SK-N-SH (cell line): ENCODE data around the gene IGF1R. TPM values are rescaled to one million over a fixed set of nuclear protein-coding genes. Genes with fewer than 3 reads are reported as not detected.
A peak's percentile ranks its signal among the peaks of the same experiment; 100 is the strongest.

Source experiments
- CTCF ChIA-PET: fragments of 300-600, 350-600 bp; formaldehyde crosslinking; extraction: SDS; loops from one replicate; lab custom pipeline; 2021; lab: Yijun Ruan, JAX
- POLR2A ChIA-PET: fragments of 350-600 bp; sonication (Branson Sonifier 250); formaldehyde crosslinking; extraction: SDS; loops from one replicate; lab custom pipeline; 2020; ENCODE audit warnings: antibody characterized with exemption, inconsistent platforms; lab: Yijun Ruan, JAX
- DNase-seq: peaks from one replicate; pipeline ENCODE4 v3.0.0; 2012
- H2AFZ ChIP-seq: fragments of 200-600 bp; sonication (generic); 2 replicates; pipeline ENCODE4 v1.8.1; 2016; ENCODE audit warnings: antibody characterized with exemption, mild to moderate bottlenecking, low read depth
- H3F3A ChIP-seq: fragments of 200-600 bp; sonication (generic); replicated peaks from 2 replicates; pipeline ENCODE3; 2016; ENCODE audit warnings: antibody characterized with exemption, mild to moderate bottlenecking; ENCODE audit not compliant: insufficient read depth
- H3K27ac ChIP-seq, 2 experiments: fragments of 200-500 bp in 1 of 2; fragments of 200-600 bp in 1 of 2; sonication (Bioruptor generic) in 1 of 2; sonication (generic), shearing (Covaris generic) in 1 of 2; 2 replicates each; pipeline versions ENCODE4 v1.5.1 to v1.6.1; 2014 to 2016; ENCODE audit warnings: low read depth in 2 of 2, inconsistent platforms in 1 of 2, low read length in 1 of 2, mild to moderate bottlenecking in 1 of 2, mixed read lengths in 1 of 2
- H3K27me3 ChIP-seq: fragments of 200-600 bp; sonication (generic), shearing (Covaris generic); 2 replicates; pipeline ENCODE4 v1.6.1; 2016; ENCODE audit warnings: mixed run types; ENCODE audit not compliant: insufficient read depth
- H3K36me3 ChIP-seq, 2 experiments: fragments of 200-500 bp in 1 of 2; fragments of 200-600 bp in 1 of 2; sonication (Bioruptor generic) in 1 of 2; sonication (generic) in 1 of 2; replicated peaks in 1 of 2; 2 replicates each; pipeline versions ENCODE3 to v1.5.1; 2014 to 2016; ENCODE audit warnings: low read length in 1 of 2, mild to moderate bottlenecking in 1 of 2; ENCODE audit not compliant: insufficient read depth in 2 of 2, control insufficient read depth in 1 of 2
- H3K4me1 ChIP-seq, 2 experiments: fragments of 200-500 bp in 1 of 2; fragments of 200-600 bp in 1 of 2; sonication (Bioruptor generic) in 1 of 2; sonication (generic), shearing (Covaris generic) in 1 of 2; 2 replicates each; pipeline versions ENCODE4 v1.5.1 to v1.6.1; 2014 to 2016; ENCODE audit warnings: low read depth in 1 of 2, low read length in 1 of 2, mixed run types in 1 of 2; ENCODE audit not compliant: insufficient read depth in 2 of 2, control insufficient read depth in 1 of 2
- H3K4me2 ChIP-seq: fragments of 200-600 bp; sonication (generic), shearing (Covaris generic); 2 replicates; pipeline ENCODE4 v1.6.1; 2017; ENCODE audit warnings: mixed run types
- H3K4me3 ChIP-seq, 2 experiments: fragments of 200-500 bp in 1 of 2; fragments of 200-600 bp in 1 of 2; sonication (Bioruptor generic) in 1 of 2; sonication (generic), shearing (Covaris generic) in 1 of 2; 2 replicates each; pipeline versions ENCODE4 v1.5.1 to v1.8.1; 2014 to 2016; ENCODE audit warnings: low read depth in 2 of 2, inconsistent platforms in 1 of 2, low read length in 1 of 2, mild to moderate bottlenecking in 1 of 2, mixed read lengths in 1 of 2, moderate library complexity in 1 of 2
- H3K79me2 ChIP-seq: fragments of 200-600 bp; sonication (generic); 2 replicates; pipeline ENCODE4 v1.8.1; 2017; ENCODE audit warnings: mild to moderate bottlenecking; ENCODE audit not compliant: insufficient read depth
- H3K9ac ChIP-seq: fragments of 200-600 bp; sonication (generic); 2 replicates; pipeline ENCODE4 v1.6.1; 2017; ENCODE audit warnings: mixed run types
- H3K9me2 ChIP-seq: fragments of 200-600 bp; sonication (generic); 2 replicates; pipeline ENCODE4 v1.6.1; 2017; ENCODE audit warnings: mixed run types
- H3K9me3 ChIP-seq: fragments of 200-600 bp; sonication (generic); 2 replicates; pipeline ENCODE4 v1.6.1; 2017; ENCODE audit warnings: mixed run types, mild to moderate bottlenecking, moderate library complexity
- H4K20me1 ChIP-seq: fragments of 200-600 bp; sonication (generic); 2 replicates; pipeline ENCODE4 v1.6.1; 2017; ENCODE audit warnings: mild to moderate bottlenecking, mixed run types; ENCODE audit not compliant: insufficient read depth
- CHD2 ChIP-seq: fragments of 150-350 bp; IDR thresholded peaks from 2 replicates; pipeline ENCODE4 v1.6.1; 2018; ENCODE audit warnings: low read length; ENCODE audit not compliant: partially characterized antibody
- ELF1 ChIP-seq: IDR thresholded peaks from 2 replicates; pipeline ENCODE4 v1.4.0; 2012
- FOXM1 ChIP-seq: IDR thresholded peaks from 2 replicates; pipeline ENCODE4 v1.4.0; 2012; ENCODE audit warnings: low read depth, mild to moderate bottlenecking
- GABPA ChIP-seq: IDR thresholded peaks from 2 replicates; pipeline ENCODE4 v1.4.0; 2012; ENCODE audit warnings: low read depth, mild to moderate bottlenecking
- GATA2 ChIP-seq: sonication (generic); formaldehyde crosslinking; IDR thresholded peaks from 2 replicates; pipeline ENCODE4 v1.5.0; 2020; ENCODE audit warnings: mild to moderate bottlenecking, missing genetic modification reagents
- IRF3 ChIP-seq: fragments of 150-350 bp; IDR thresholded peaks from 2 replicates; pipeline ENCODE4 v1.6.1; 2016; ENCODE audit warnings: mild to moderate bottlenecking, low read depth, low read length
- MEF2A ChIP-seq: IDR thresholded peaks from 2 replicates; pipeline ENCODE4 v1.4.0; 2012; ENCODE audit warnings: low read depth, borderline replicate concordance
- POLR2AphosphoS5 ChIP-seq: IDR thresholded peaks from 2 replicates; pipeline ENCODE4 v1.6.1; 2012; ENCODE audit warnings: low read depth, low read length
- RAD21 ChIP-seq: IDR thresholded peaks from 2 replicates; pipeline ENCODE4 v1.6.1; 2012; ENCODE audit warnings: mild to moderate bottlenecking, low read length
- REST ChIP-seq: IDR thresholded peaks from 2 replicates; pipeline ENCODE4 v1.6.1; 2012; ENCODE audit warnings: mild to moderate bottlenecking, low read depth, low read length, moderate library complexity
- RFX5 ChIP-seq: IDR thresholded peaks from 2 replicates; pipeline ENCODE4 v1.6.1; 2012; ENCODE audit warnings: mild to moderate bottlenecking, improper control_type of control experiment, low read length
- RXRA ChIP-seq: IDR thresholded peaks from 2 replicates; pipeline ENCODE4 v1.4.0; 2012; ENCODE audit warnings: low read depth, mild to moderate bottlenecking, borderline replicate concordance
- SMC3 ChIP-seq: IDR thresholded peaks from 2 replicates; pipeline ENCODE4 v1.6.1; 2012; ENCODE audit warnings: low read depth, low read length, improper control_type of control experiment
- TCF12 ChIP-seq: IDR thresholded peaks from 2 replicates; pipeline ENCODE4 v1.4.0; 2012
- USF1 ChIP-seq: IDR thresholded peaks from 2 replicates; pipeline ENCODE4 v1.4.0; 2012; ENCODE audit warnings: low read depth, borderline replicate concordance
- YY1 ChIP-seq: IDR thresholded peaks from 2 replicates; pipeline ENCODE4 v1.4.0; 2012; ENCODE audit warnings: low read depth, mild to moderate bottlenecking
- WGBS: methylation state at CpG from one replicate; pipeline ENCODE4 v1.1.6; 2017; ENCODE audit warnings: low lambda C conversion rate; 5-methylcytosine and 5-hydroxymethylcytosine counted together
- polyA plus RNA-seq, 3 experiments: library from polyadenylated mRNA; depleted of rRNA; stranded (reverse); fragments of >200 nt; gene quantifications; 2 replicates each; pipeline ENCODE4 v1.2.3, GENCODE V29; 2012
- TF ChIP-seq, protein P1 (sequence below): fragments of 200-600 bp; sonication (generic); IDR thresholded peaks from 2 replicates; pipeline ENCODE4 v1.6.1; 2017; ENCODE audit warnings: antibody characterized with exemption, mild to moderate bottlenecking, moderate library complexity
- TF ChIP-seq, protein P2 (sequence below): IDR thresholded peaks from 2 replicates; pipeline ENCODE4 v1.4.0; 2012; ENCODE audit warnings: low read depth

The IGF1R gene
- polyA plus RNA-seq, 1 of the 3 experiments (the other 2 are of a cell fraction): 9.5 TPM

- TF ChIP-seq RFX5 (no peak), TCF12 (peak; percentile 79), ELF1 (no peak), POLR2AphosphoS5 (no peak; the same call in 1 of the 2 replicates), YY1 (no peak), CHD2 (no peak), USF1 (no peak)
- TF ChIP-seq, protein P1, sequence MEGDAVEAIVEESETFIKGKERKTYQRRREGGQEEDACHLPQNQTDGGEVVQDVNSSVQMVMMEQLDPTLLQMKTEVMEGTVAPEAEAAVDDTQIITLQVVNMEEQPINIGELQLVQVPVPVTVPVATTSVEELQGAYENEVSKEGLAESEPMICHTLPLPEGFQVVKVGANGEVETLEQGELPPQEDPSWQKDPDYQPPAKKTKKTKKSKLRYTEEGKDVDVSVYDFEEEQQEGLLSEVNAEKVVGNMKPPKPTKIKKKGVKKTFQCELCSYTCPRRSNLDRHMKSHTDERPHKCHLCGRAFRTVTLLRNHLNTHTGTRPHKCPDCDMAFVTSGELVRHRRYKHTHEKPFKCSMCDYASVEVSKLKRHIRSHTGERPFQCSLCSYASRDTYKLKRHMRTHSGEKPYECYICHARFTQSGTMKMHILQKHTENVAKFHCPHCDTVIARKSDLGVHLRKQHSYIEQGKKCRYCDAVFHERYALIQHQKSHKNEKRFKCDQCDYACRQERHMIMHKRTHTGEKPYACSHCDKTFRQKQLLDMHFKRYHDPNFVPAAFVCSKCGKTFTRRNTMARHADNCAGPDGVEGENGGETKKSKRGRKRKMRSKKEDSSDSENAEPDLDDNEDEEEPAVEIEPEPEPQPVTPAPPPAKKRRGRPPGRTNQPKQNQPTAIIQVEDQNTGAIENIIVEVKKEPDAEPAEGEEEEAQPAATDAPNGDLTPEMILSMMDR: no peak
Measured at GRCh38 chr15:98914626-98915025, 266.3 kb downstream of the IGF1R start (continued).

DNA sequence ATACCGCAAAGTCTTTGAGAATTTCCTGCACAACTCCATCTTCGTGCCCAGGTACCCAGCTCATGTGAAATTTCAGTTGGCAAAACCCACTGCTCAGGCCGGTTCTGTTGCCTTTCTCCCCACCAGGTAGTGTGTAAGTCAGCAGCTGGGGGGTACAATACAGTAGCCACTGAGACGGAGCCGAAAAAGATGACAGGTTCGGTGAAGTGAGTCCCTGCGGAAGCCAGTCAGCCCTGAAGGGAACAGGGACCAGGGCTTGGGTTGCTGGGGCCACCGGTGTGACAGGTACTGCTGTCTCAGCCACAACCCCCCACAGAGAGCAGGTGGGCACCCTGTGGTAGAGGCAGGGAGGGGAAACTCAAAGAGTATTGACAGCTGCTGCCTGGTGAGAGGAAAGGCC is 268.5 kb downstream of the IGF1R start:
- Histone ChIP-seq H3K9me3 (no peaks in the 10 kb centered on the region), H3K27me3 (no peaks in the 10 kb centered on the region), H3K9me2 (no peaks in the 10 kb centered on the region), H3K4me2 (no peak overlapping the region), H3K4me3 (no peak overlapping the region), H3K36me3 (peaks cover 33 to 39% of the 10 kb centered on the region in 2 experiments), H2AFZ (no peak overlapping the region), H3K4me1 (peaks cover 9 to 14% of the 10 kb centered on the region in 2 experiments), H3K27ac (no peak overlapping the region), H3F3A (no peaks in the 10 kb centered on the region), H3K79me2 (no peaks in the 10 kb centered on the region), H3K9ac (no peak overlapping the region), H4K20me1 (no peaks in the 10 kb centered on the region; the same call in 1 of the 2 replicates)
- DNase-seq: no peak
- no peak for TF ChIP-seq ELF1
- TF ChIP-seq GATA2: no peak
- TF ChIP-seq IRF3: no peak
- ChIA-PET POLR2A (no interaction called here), CTCF (interaction anchor here (0.9 to 4.2 kb wide), 3 partner anchors 13 to 136 kb away, joined by 3 to 19 read pairs (median 3); no protein-coding TSS in a partner anchor)
- WGBS: 92% methylated on average over 4 of the region's 8 CpGs

DNA sequence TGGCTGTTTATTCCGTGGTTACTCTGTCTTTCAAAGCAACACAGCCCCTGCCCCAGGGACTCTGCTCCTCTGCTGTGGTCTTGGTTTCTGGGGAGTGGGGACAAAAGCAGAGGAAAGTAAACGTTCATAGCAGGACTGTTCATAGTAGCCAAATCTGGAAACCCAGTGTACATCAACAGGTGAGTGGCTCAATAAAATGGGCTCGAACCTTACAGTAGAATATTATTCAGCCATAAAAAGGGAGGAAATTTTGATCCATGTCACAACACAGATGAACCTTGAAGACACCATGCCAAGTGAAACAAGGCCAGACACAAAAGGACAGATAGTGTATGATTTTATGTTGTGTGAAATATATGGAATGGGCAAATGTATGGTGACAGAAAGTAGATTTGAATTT is 269.1 kb downstream of the IGF1R start:
- H3K4me1 ChIP-seq: peaks cover 9 to 14% of the 10 kb centered on the region in 2 experiments
- no peaks in the 10 kb centered on the region for H3K9me3 ChIP-seq
- no peak for DNase-seq
- no peaks in the 10 kb centered on the region; the same call in 1 of the 2 replicates for H4K20me1 ChIP-seq
- no peak for TF ChIP-seq GABPA
- no peak for TF ChIP-seq RAD21
- TF ChIP-seq SMC3: no peak
- TF ChIP-seq TCF12: no peak
- TF ChIP-seq MEF2A: no peak
- no peak for TF ChIP-seq USF1
- TF ChIP-seq, protein P2, sequence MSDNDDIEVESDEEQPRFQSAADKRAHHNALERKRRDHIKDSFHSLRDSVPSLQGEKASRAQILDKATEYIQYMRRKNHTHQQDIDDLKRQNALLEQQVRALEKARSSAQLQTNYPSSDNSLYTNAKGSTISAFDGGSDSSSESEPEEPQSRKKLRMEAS: no peak
- TF ChIP-seq ELF1: no peak
- TF ChIP-seq FOXM1: no peak
- TF ChIP-seq RXRA: no peak
- no peak for TF ChIP-seq REST
- H3F3A ChIP-seq: no peaks in the 10 kb centered on the region
- no peak overlapping the region for H3K4me3 ChIP-seq
- no peaks in the 10 kb centered on the region for H3K79me2 ChIP-seq
- no peak overlapping the region for H3K27ac ChIP-seq
- peaks cover 34 to 42% of the 10 kb centered on the region in 2 experiments for H3K36me3 ChIP-seq
- ChIA-PET POLR2A (no interaction called here), CTCF (interaction anchor here (1.3 kb wide), 1 partner anchor 142 kb away, joined by 6 read pairs; no protein-coding TSS in a partner anchor)
- no peak overlapping the region for H2AFZ ChIP-seq
- no peak overlapping the region for H3K9ac ChIP-seq
- H3K4me2 ChIP-seq: no peak overlapping the region
- 100% methylated on average over 3 of the region's 3 CpGs for WGBS
- no peaks in the 10 kb centered on the region for H3K9me2 ChIP-seq
- no peaks in the 10 kb centered on the region for H3K27me3 ChIP-seq
